Vagina (tissue), 2 donors: ENCODE data around the gene LPP.
A peak's percentile ranks its signal among the peaks of the same experiment; 100 is the strongest.

Source experiments
- CTCF ChIP-seq, 3 experiments: fragments of 450-650 bp in 2 of 3; fragments of 200-600 bp in 1 of 3; sonication (generic) in 1 of 3; IDR thresholded peaks; one replicate each; pipeline ENCODE4 v1.5.1; 2017 to 2019; ENCODE audit warnings: antibody characterized with exemption in 3 of 3, mild to moderate bottlenecking in 2 of 3, moderate library complexity in 2 of 3
- POLR2A ChIP-seq, 2 donors: fragments of 450-650 bp; IDR thresholded peaks; one replicate each; pipeline ENCODE4 v1.6.1; 2017; ENCODE audit warnings: antibody characterized with exemption in 2 of 2, mild to moderate bottlenecking in 2 of 2, moderate library complexity in 2 of 2
- POLR2AphosphoS5 ChIP-seq, 2 donors: sonication (generic); formaldehyde crosslinking; IDR thresholded peaks; one replicate each; pipeline ENCODE4 v1.9.0; 2017; ENCODE audit warnings: antibody characterized with exemption in 2 of 2, mild to moderate bottlenecking in 2 of 2, low read depth in 1 of 2; ENCODE audit not compliant: insufficient read depth in 1 of 2

DNA sequence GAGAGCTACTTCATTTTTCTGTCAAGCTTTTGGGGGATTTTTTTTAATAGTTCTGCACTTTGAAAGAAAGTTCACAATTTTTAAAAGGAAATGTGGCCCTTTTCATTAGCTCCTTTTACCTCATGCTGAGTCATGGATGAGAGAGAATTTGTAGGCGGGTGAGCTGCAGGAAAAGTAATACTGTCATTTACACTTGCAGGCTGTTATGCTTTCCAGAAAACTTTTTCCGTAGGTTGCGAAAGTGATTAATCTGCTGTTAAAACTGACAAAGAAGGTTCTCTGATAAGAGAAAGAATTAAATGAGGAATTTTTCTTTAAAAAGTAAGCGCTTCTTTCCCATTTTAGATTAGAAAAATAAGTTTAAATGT lies 430.2 kb downstream of the LPP start:
- no peak for TF ChIP-seq CTCF (IDR thresholded peaks at IDR 0.05)
- no peak for TF ChIP-seq POLR2A (IDR thresholded peaks at IDR 0.05)
- peak in 1 of 2 donors; percentile 47 for TF ChIP-seq POLR2AphosphoS5 (IDR thresholded peaks at IDR 0.05; ENCODE audit: insufficient read depth in 1 of 2, low read depth in 1 of 2)
